ENCODE data around the gene EIF6.
"Not testable (repeated sequence)": the region's sequence is repeated elsewhere in the genome, so short reads cannot be mapped to it uniquely, and the experiment has no call there.

The EIF6 gene

DNA sequence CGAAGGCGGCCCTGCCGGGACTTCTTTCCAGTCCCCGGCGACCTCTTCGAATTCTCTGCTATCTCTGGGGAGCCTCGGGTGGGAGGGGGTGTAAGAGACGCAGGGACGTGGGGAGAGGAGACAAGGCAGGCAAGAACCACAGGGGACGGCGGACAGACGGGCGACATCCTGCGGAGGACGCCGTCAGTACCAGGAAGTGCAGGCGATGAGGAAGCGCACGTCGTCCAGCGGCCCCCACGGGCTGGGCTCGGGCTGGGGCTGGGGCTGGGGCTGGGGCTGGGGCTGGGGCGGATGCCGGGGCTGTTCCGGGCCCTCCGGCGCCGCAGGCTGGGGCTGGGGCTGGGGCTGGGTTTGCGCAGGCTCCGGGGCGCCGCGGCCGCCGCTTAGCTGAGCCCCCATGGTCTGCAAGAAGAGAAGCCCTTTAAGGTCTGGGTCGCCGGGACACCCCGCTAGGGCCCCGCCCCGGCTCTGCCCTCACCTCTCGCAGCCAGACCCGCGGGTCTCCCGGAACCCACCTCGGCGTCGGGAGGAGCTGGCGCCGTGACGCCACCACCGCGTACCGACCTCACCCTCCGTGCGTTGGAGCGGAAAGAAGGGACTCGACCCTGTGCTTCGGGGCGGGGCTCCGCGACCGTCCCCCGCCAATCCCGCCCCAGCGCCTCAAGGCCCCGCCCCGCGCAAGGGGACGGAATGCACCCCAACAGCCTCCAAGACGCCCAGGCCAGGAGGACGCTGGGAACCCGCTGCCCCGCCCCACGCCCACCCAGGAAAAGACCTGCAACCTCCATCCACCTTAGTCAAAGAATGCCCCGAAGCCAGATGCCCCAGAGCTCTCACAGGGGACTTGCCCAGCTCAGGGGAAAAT is 6.8 kb downstream of the EIF6 start, which contains the start of gene MMP24OS:
MMP24OS (minus strand) TSS at position 592 of the 865 bp plus-strand sequence; CDS start at position 399, 193 bp downstream.
- DNase-seq (ENCODE audit: low read depth), result peak; percentile 71

GRCh38 chr20:35277127-35277526 is 7.4 kb downstream of the EIF6 start:
- DNase-seq (ENCODE audit: low read depth), result no peak

GRCh38 chr20:35276408-35276807 is 8.2 kb downstream of the EIF6 start:
- no peak for DNase-seq (ENCODE audit: low read depth)

DNA sequence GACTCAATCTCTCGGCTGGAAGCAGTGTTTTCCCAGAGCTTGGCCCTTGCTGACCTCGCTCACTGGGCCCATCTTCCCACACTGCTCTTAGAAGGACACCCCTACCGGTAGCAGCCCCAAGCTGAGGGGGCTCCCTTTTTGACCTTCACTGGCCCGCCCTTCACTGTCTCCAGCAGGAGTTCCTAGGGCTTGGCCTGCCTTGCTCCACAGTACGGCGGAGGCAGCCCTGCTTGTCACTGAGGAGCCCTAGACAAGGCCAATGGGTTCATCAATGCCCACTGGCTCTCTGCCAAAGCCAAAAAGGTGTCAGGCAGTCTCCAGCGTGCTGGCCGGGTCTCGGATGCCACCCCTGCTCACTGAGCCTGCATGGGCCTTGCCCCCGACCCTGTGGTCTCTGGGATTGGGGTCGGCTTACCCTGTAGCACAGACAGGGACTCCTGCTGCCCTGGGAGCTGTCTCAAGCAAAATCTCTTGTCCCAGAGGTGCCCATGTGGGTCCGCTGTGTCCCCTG is 8.8 kb downstream of the EIF6 start:
- DNase-seq (ENCODE audit: low read depth), result no peak

DNA sequence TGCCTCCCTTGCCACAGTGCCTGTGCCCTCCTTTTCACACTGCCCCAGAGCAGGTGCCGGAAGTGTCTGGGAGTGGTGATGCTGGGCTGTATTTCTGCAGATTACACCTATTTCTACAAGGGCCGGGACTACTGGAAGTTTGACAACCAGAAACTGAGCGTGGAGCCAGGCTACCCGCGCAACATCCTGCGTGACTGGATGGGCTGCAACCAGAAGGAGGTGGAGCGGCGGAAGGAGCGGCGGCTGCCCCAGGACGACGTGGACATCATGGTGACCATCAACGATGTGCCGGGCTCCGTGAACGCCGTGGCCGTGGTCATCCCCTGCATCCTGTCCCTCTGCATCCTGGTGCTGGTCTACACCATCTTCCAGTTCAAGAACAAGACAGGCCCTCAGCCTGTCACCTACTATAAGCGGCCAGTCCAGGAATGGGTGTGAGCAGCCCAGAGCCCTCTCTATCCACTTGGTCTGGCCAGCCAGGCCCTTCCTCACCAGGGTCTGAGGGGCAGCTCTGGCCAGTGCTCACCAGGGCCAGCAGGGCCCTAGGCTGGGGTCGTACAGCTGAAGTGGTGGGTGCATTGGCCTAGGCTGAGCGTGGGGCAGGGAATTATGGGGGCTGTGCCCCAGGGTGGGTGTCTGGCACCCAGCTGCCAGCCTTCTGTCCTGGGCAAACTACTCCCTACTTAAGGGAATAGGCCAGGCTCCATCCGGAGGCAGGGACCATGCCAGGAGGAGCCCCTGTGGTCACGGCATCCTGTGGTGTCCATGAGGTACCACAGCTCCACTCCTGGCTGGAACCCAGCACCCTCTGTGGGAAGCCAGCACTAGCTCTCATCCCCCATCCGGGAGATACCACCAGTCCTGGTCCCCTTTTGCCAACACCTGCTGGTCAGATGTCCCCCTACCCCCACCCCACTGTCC is 10.1 kb downstream of the EIF6 start:
- DNase-seq (ENCODE audit: low read depth), result no peak

- no peak for DNase-seq (ENCODE audit: low read depth)
Measured at GRCh38 chr20:35273449-35274171, 11.0 kb downstream of the EIF6 start.

GRCh38 chr20:35271904-35272303 is 12.7 kb downstream of the EIF6 start:
- DNase-seq (ENCODE audit: low read depth), result no peak

DNA sequence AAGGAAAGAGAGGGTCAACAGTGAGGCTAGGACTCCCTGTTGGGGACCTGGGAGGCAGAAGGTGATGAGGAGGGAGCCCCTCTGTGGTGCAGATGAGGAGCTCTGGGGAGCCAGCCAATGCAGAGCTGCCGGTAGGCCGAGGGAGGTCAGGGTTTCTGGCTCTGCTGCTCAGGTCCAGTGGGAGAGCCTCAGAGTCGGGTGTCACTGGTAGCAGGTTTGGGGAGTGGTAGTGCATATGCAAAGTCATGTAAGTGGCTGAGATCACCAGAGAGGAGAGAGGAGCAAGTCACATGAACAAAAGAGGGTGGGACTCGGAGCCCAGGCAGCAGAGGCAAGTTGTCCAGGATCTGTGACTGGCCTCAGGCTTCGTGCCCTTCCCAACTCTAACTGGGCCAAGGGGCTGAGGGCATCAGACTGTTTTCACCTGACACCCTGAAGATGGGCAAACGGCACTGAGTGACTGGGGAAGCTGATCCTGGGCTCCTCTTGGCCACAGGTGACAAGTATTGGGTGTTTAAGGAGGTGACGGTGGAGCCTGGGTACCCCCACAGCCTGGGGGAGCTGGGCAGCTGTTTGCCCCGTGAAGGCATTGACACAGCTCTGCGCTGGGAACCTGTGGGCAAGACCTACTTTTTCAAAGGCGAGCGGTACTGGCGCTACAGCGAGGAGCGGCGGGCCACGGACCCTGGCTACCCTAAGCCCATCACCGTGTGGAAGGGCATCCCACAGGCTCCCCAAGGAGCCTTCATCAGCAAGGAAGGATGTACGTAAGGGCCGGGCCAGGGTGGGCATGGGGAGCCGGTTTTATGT is 13.3 kb downstream of the EIF6 start:
- no peak for DNase-seq (ENCODE audit: low read depth)

- no peak for DNase-seq (ENCODE audit: low read depth)
Measured at GRCh38 chr20:35270021-35270902, 14.3 kb downstream of the EIF6 start.

GRCh38 chr20:35269055-35269781 is 15.4 kb downstream of the EIF6 start:
- DNase-seq (ENCODE audit: low read depth), result no peak

DNA sequence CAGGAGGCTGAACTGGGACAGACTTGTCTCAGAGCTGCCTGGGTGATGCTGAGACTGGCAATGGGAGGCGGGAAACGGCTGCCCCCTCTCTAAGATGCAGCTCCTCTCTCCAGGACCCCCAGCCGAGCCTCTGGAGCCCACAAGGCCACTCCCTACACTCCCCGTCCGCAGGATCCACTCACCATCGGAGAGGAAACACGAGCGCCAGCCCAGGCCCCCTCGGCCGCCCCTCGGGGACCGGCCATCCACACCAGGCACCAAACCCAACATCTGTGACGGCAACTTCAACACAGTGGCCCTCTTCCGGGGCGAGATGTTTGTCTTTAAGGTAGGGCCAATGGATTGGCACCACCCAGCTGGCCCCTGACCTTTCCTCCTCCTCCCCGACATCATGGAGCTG is 17.5 kb downstream of the EIF6 start:
- no peak for DNase-seq (ENCODE audit: low read depth)

GRCh38 chr20:35264755-35265154 is 19.8 kb downstream of the EIF6 start:
- no peak for DNase-seq (ENCODE audit: low read depth)

GRCh38 chr20:35263532-35264341 is 20.8 kb downstream of the EIF6 start:
- DNase-seq (ENCODE audit: low read depth), result no peak

DNA sequence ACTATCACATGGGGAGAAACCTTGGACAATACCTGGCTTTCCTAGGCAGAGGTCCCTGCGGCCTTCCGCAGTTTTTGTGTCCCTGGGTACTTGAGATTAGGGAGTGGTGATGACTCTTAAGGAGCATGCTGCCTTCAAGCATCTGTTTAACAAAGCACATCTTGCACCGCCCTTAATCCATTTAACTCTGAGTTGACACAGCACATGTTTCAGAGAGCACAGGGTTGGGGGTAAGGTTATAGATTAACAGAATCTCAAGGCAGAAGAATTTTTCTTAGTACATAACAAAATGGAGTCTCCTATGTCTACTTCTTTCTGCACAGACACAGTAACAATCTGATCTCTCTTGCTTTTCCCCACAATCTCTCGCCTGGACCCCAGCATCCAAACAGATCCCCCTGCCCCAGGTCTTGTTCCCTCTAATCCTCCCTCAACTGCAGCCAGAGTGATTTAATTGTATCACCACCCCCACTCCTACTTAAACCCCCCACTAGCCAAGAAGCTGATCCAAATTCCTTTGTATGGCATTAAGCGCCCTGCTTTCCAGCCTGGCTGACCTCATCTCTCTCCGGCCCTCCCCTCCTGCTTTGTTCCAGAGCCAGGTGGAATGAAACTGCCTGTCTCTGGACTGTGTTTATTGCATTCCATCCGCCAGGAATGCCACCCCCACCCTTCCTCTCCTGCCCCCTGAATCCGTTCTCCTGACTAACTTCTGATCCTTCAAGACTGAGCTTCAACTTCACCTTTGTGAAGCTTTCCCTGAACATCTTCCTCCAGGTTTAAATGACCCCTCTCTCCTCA is 21.6 kb downstream of the EIF6 start:
- not testable (repeated sequence) for DNase-seq (ENCODE audit: low read depth)

GRCh38 chr20:35262321-35262720 is 22.3 kb downstream of the EIF6 start:
- DNase-seq (ENCODE audit: low read depth), result not testable (repeated sequence)

- DNase-seq (ENCODE audit: low read depth), result no peak
Measured at GRCh38 chr20:35260426-35260825, 24.1 kb downstream of the EIF6 start.

DNA sequence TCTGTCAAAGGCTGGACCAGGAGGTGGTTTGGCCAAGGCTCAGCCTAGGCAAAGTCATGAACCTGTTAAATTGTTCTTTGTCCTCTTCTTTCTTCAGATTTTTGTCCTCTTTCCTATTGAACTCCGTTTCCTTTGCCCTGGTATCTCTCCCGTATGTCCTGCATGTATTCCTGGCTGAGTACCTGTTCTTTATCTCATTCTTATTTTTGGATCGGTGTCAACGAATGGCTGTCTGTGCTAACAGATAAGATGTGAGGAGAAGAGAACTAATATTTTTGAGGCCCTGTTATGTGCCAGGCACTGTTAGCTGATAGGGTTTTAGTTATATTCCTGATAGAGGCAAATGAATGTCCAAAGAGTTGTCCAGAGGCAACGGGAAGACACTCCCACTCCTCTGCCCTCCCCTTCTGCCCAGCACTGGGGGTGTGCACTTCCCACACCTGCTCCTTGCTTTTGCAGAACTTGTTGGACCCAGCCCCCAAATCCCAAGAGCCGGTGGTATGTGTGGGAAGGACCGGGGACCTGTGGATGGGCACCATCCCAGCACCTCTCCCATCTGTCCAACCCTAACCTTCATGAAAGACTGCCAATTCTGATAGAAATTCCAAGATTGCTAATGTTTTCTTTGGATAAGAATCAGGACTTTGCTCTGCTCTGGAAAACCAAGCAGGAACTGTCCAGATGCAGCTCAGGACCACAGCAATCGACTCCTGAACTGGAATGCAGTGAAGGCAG is 27.2 kb downstream of the EIF6 start:
- no peak for DNase-seq (ENCODE audit: low read depth)
